Measurements from ENCODE around the gene SYTL2.
"Not testable (repeated sequence)": the region's sequence is repeated elsewhere in the genome, so short reads cannot be mapped to it uniquely, and the experiment has no call there.

Gene SYTL2

DNA sequence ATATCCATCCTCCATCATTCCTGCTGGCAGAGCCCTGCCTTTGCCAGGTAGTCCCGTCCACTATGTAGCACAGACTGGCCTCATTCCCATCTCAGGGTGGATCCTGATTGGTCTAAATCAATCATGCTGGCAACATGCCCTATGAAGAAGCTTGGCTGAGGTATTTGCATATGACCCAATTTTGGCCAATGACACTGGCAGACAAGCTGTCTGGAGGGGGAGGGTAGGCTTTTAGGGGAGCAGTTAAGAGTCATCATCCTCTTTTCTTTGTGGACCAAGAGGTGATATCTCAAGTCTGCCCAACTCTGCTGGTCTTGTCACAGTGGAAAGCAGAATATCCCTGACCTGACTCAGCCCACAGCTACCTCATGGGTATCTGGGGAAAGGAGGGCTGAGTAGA, 130.0 kb downstream of the SYTL2 start:
- no peak for FAIRE-seq

DNA sequence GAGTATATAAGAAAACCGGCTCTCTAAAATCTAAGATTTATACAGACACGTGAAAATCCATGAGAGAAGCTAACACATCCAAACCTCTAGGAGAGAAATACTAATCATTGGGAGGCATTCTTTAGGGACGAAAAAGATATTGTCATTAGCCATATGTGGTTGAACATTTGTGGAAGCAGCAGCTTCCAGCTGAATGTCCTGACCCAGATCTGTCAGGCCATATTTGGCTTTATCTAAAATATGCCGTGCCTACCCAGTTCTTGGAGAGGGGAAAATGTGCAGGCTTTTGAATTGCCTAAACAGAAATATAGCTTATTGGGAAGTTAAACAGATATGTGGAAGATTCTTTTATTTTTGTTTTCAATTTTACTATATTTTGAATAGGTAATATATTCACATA, 131.4 kb downstream of the SYTL2 start:
- FAIRE-seq = no peak

- FAIRE-seq = no peak
Observed at GRCh38 chr11:85673393-85673792, 137.5 kb downstream of the SYTL2 start.

- FAIRE-seq = no peak
Observed at GRCh38 chr11:85672105-85672902, 138.6 kb downstream of the SYTL2 start.

- not testable (repeated sequence) for FAIRE-seq
Observed at GRCh38 chr11:85670949-85671663, 139.8 kb downstream of the SYTL2 start.

DNA sequence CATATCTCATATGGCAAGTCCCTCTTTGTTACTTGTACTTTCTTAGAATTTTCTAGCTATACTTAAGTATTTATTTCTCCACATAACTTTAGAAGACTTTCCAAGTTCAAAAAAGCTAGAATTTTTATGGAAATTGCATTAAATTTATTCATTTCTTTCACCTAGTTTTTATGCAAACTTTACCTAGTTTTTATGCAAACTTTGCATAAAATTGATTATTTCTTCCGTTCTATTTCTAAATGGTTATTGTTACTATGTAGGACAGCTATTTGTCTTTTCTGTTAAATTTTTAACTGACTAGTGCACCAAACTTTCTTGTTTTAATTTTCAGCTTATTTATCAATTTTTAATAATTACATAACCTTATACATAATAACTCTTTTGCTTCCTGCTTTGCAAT, 142.8 kb downstream of the SYTL2 start:
- FAIRE-seq = no peak

DNA sequence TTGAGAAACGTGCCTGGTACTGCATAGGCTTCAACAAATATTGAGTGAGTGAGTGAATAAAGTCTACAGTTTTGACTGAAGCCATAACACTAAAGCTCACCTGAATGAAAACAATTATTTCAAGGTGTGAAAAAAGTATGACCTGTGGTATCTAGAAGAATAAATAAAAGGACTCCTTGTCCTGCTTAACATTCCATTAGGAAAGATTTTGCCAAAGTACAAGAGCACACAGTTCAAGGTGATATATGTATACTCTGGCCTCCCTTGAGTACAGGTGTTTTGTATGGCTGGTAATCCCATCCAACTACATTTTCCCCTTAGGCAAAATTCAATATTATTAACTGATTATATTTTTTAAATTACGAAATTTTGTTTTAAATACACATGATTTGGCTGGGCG, 144.3 kb downstream of the SYTL2 start:
- FAIRE-seq = no peak

DNA sequence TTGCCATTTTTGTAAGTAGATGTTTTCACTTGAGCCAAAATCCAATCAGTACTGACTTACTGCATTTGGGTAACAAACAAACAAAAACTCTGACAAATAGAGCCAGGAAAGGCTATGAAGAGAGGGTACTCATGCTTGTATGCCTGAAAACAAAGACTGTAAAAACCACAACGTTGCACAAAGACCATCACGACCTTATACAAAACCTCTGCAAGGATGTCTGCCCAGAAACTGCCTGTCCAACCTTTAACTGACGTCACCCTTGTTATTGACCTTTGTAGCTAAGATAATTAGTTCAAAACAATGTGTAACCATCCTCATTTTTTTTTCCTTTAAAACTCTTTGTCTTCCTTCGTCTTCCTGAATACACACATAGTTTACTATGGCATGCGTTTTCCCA, 145.2 kb downstream of the SYTL2 start:
- FAIRE-seq = no peak

DNA sequence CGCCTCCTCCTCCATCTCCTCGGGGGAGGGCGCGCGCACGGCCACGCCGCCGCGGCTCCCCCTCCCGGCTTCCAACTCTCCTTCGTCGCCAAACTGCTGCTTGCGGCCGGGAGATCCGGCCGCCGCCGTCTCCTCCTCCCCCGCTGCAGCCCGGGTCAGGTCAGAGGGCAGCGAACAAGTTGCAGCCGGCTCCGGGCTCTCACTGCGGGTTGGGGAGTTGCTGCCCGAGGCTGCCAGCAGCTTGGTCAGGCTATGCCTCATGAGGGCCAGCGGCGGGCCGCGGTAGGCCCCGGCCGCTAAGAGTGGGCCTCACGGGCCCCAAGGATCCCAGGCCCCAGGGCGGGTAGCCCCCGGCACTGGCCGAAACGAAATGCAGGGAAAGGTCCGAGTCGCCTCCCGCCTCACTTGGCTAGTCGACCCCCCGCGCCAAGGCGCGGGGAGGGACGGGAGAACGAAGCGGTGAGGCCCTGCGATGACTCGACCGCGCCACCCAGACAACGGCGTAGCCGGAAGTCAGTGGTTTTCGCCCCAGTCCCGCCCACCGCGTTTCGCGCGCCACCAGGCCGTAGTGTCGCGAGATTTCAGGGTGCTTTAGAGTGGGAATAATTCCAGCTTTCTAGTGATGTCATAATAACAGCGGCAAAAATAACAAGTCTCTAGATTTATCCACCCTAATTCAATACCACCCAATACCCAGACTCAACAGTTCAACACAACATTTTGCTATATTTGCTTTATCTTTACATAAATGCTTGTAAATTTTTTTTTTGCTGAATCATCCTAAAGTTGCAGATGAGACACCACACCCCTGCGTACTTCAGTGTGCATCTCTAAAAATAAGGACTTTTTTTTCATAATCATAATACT, 146.1 kb downstream of the SYTL2 start, which contains the start of gene CREBZF:
Gene CREBZF, minus strand, starts transcription at position 515 of the 867 bp plus-strand sequence. Its CDS starts 254 bp downstream, at position 261.
- no peak for FAIRE-seq

- FAIRE-seq = no peak
Observed at GRCh38 chr11:85663753-85664614, 147.0 kb downstream of the SYTL2 start.

- FAIRE-seq = no peak
Observed at GRCh38 chr11:85663080-85663752, 147.7 kb downstream of the SYTL2 start.

DNA sequence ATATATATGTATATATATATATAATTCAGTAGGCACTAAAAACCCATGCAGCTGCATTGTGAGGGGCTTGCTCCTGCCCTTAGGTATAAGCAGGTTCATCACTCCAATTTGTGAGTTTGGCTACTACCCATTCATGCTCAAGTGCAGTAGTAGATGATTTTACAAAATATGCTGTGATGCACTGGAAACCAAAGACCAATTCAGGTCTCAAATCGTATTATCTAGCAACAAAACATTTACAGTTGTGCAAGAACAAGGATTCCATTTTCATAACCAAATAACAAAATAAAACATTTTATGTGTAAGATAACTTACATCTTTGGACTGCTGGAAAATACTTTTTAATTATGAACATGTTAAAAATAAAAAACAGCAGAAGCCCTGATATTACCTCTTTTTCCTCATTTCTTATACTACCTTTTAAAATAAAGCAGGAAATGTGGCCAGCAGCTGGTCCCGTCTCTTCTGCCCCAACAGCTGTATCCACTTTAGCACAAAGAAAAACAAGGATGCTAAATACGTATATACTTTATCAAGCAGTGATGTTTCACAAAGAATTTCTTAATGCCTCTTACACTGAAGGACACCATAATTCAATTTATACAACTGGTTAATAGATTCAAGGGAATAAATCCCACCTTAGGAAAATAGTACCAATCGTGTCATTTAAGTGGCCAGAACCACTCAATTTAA, 148.8 kb downstream of the SYTL2 start:
- FAIRE-seq = no peak

GRCh38 chr11:85658180-85658579, 152.8 kb downstream of the SYTL2 start:
- FAIRE-seq = no peak

GRCh38 chr11:85656777-85657176, 154.2 kb downstream of the SYTL2 start:
- FAIRE-seq = no peak

GRCh38 chr11:85654343-85654742, 156.6 kb downstream of the SYTL2 start:
- FAIRE-seq = not testable (repeated sequence)

- FAIRE-seq = no peak
Observed at GRCh38 chr11:85652786-85653447, 158.0 kb downstream of the SYTL2 start.

DNA sequence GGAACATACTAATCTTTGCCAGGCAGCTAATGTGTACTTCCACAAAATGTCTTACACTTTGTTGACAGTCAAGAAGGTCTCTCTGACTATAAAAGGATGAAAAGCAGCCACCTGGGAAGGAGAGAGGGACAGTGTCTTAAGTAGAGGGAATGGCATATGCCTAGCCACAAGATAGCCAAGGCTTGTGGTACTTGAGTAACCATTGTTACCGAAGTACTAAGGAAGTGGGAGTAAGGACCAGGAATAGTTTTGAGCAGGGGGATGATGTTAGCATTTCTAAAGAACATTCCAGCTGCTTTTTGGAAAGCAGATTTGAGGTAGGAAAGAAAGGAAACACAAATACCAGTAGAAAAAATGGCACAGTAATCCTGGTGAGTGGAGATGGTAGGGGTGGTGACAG, 159.8 kb downstream of the SYTL2 start:
- FAIRE-seq = no peak

GRCh38 chr11:85647604-85648299, 163.2 kb downstream of the SYTL2 start, which contains the start of gene TMEM126A:
TSS of gene TMEM126A (plus strand) at chr11:85647967. CDS start at chr11:85650256, 2,289 bp downstream.
- FAIRE-seq = peak; percentile 51

- no peak for FAIRE-seq
Observed at GRCh38 chr11:85647078-85647477, 163.9 kb downstream of the SYTL2 start.

Measured in colon (tissue), 2 donors.